K562 (cell line): ENCODE measurements around the gene CNIH4. TPM values are rescaled to one million over a fixed set of nuclear protein-coding genes. Genes with fewer than 3 reads are reported as not detected.

Experiments
- CEBPZ ChIP-seq: fragments of 150-350 bp; IDR thresholded peaks from 2 replicates; pipeline ENCODE4 v1.6.1; 2014; ENCODE audit warnings: low read depth, mild to moderate bottlenecking, low read length, borderline replicate concordance
- CHD2 ChIP-seq: IDR thresholded peaks from 2 replicates; pipeline ENCODE4 v1.6.1; 2011; ENCODE audit warnings: low read depth, low read length
- EHMT2 ChIP-seq: fragments of 450-650 bp; IDR thresholded peaks from 2 replicates; pipeline ENCODE4 v1.6.1; 2018; ENCODE audit warnings: antibody characterized with exemption
- HNRNPL ChIP-seq: fragments of 200-400 bp; formaldehyde crosslinking; IDR thresholded peaks from 2 replicates; pipeline ENCODE4 v1.6.1; 2017; ENCODE audit warnings: low read depth, mild to moderate bottlenecking, low read length
- SAFB2 ChIP-seq: fragments of 200-400 bp; formaldehyde crosslinking; IDR thresholded peaks from 2 replicates; pipeline ENCODE4 v1.6.1; 2018; ENCODE audit warnings: borderline replicate concordance, low read length, low read depth, moderate library complexity; ENCODE audit not compliant: severe bottlenecking
- STAT5A ChIP-seq: IDR thresholded peaks from 2 replicates; pipeline ENCODE4 v1.6.1; 2012; ENCODE audit warnings: low read length, inconsistent platforms, borderline replicate concordance
- TRIM24 ChIP-seq, 2 experiments: fragments of 450-650 bp; IDR thresholded peaks; 2 replicates each; pipeline ENCODE4 v1.6.1; 2016
- ZBTB34 ChIP-seq: fragments of 250-450 bp; sonication (Bioruptor Pico); IDR thresholded peaks from 2 replicates; pipeline ENCODE4 v1.8.0; 2021; ENCODE audit warnings: mild to moderate bottlenecking, moderate library complexity
- ZBTB8A ChIP-seq: fragments of 450-650 bp; IDR thresholded peaks from 2 replicates; pipeline ENCODE4 v1.6.1; 2018; ENCODE audit warnings: mild to moderate bottlenecking, moderate library complexity; ENCODE audit not compliant: partially characterized antibody
- ZC3H8 ChIP-seq: fragments of 450-650 bp; IDR thresholded peaks from 2 replicates; pipeline ENCODE4 v1.6.1; 2017
- ZNF133 ChIP-seq: fragments of 250-450 bp; sonication (Bioruptor Pico); IDR thresholded peaks from 2 replicates; pipeline ENCODE4 v1.4.0; 2020; ENCODE audit warnings: mild to moderate bottlenecking
- ZNF354B ChIP-seq: fragments of 250-450 bp; sonication (Bioruptor Pico); IDR thresholded peaks from 2 replicates; pipeline ENCODE4 v1.4.0; 2020
- ZNF695 ChIP-seq: fragments of 450-650 bp; formaldehyde crosslinking; IDR thresholded peaks from 2 replicates; pipeline ENCODE4 v1.4.0; 2020; ENCODE audit warnings: mild to moderate bottlenecking, moderate library complexity
- ZNF696 ChIP-seq: fragments of 250-450 bp; sonication (Bioruptor Pico); conservative IDR thresholded peaks from 2 replicates; pipeline ENCODE4 v1.4.0; 2020; ENCODE audit warnings: mild to moderate bottlenecking, moderate library complexity
- ZNF780A ChIP-seq: fragments of 250-450 bp; sonication (Bioruptor Pico); IDR thresholded peaks from 2 replicates; pipeline ENCODE4 v1.5.0; 2021; ENCODE audit warnings: mild to moderate bottlenecking
- polyA plus RNA-seq, 8 experiments: library from polyadenylated mRNA; depleted of rRNA in 4 of 8; stranded (reverse) in 5 of 8; unstranded in 3 of 8; fragments of >200 nt; fragmentation: Nextera tagmentation in 2 of 8; fragmentation: Illumina TruSeq in 1 of 8; extraction: Ambion mirVana in 2 of 8; extraction: Trizol in 1 of 8; gene quantifications; 2 replicates each; pipeline versions ENCODE4 v1.2.1 to v1.2.3, GENCODE V29; 2011 to 2014; ENCODE audit warnings: inconsistent platforms in 1 of 8, missing spikeins in 1 of 8
- total RNA-seq, 7 experiments: library from RNA; depleted of rRNA in 6 of 7; stranded (reverse); fragments of >200 nt in 6 of 7; fragmentation: Illumina TruSeq in 2 of 7; extraction: Trizol in 2 of 7; gene quantifications; 2 replicates each; pipeline versions ENCODE4 v1.2.1 to v1.2.3, GENCODE V29; 2011 to 2021; ENCODE audit warnings: low replicate concordance in 1 of 7
- TF ChIP-seq, protein P1 (sequence below): fragments of 450-650 bp; formaldehyde crosslinking; conservative IDR thresholded peaks from 2 replicates; pipeline ENCODE4 v1.4.0; 2022; ENCODE audit warnings: mild to moderate bottlenecking, missing genetic modification characterization
- TF ChIP-seq, protein P2 (sequence below): fragments of 450-650 bp; formaldehyde crosslinking; IDR thresholded peaks from 2 replicates; pipeline ENCODE4 v1.4.0; 2020; ENCODE audit warnings: mild to moderate bottlenecking, moderate library complexity
- TF ChIP-seq, protein P3 (sequence below): fragments of 250-450 bp; sonication (Bioruptor Pico); IDR thresholded peaks from 2 replicates; pipeline ENCODE4 v1.8.0; 2021; ENCODE audit warnings: borderline replicate concordance, mild to moderate bottlenecking, moderate library complexity; ENCODE audit not compliant: poor library complexity, severe bottlenecking

CNIH4 gene
- total and polyA plus RNA-seq, 9 of the 15 experiments (the other 6 are each of a cell fraction or from before 2014, with no cell fraction given): 41.3 to 266 (median 61.1) TPM

DNA sequence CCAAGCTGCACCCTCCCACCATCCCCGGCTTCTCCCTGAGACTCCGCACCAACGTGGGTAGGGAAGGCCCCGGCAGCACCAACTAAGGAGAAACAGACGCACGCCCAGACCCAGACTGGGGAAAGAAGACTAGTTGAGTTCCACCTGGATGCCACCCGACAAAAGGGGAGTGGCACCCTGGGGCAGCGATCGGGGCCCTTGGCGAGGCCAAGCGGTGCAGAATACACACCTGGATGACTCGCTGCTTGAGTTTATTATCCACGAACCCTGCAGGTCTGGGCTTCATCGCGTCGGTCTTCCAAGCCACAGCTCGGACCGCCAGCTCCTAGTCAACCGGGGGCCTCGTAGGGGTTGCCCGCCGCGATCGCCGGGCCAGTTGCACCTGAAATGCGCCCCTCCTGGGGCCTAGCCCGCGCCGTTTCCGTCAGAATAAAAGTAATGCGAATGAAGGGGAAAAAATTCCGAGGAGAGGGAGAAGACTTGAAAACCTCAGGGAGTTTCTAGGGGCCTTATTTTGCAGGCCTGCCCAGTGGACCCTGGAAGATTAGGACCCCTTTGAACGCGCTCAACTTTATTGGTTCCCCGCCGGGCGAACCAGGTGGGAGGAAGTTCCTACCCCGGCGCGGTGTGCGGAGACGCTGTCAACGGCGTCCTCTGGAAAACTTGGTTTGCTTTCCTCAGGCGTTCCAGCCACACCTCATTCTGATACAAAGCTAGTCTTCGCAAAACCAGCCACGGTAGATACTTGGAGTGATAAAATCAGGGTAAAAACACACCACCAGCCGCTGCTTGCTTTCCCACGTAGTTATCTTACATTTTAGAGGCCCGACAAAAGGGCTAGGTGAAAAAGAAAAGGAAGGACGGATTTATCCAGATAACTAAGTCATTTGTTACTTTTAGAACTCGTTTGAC lies 26.6 kb upstream of the CNIH4 start, which contains the start of gene NVL (continued):
- TF ChIP-seq STAT5A (no peak; the same call in 1 of the 2 replicates), CEBPZ (no peak), ZNF695 (no peak), ZNF133 (CRISPR knock-in tag) (0 out of 2 replicates have a peak, but pooled peaks have one; percentile 72), ZBTB34 (CRISPR knock-in tag) (no peak), EHMT2 (no peak), ZBTB8A (no peak), ZNF780A (no peak), HNRNPL (no peak), SAFB2 (no peak), TRIM24 (IDR thresholded peaks at IDR 0.05) (peak in 1 of 2 experiments; percentile 93; a peak in 2 of 4 replicates), ZNF354B (CRISPR knock-in tag) (0 out of 2 replicates have a peak, but pooled peaks have one; percentile 19), ZNF696 (no peak), ZC3H8 (no peak), CHD2 (no peak)
- TF ChIP-seq, protein P1, sequence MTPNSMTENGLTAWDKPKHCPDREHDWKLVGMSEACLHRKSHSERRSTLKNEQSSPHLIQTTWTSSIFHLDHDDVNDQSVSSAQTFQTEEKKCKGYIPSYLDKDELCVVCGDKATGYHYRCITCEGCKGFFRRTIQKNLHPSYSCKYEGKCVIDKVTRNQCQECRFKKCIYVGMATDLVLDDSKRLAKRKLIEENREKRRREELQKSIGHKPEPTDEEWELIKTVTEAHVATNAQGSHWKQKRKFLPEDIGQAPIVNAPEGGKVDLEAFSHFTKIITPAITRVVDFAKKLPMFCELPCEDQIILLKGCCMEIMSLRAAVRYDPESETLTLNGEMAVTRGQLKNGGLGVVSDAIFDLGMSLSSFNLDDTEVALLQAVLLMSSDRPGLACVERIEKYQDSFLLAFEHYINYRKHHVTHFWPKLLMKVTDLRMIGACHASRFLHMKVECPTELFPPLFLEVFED (CRISPR knock-in tag): peak; percentile 84; the same call in 1 of the 2 replicates
- TF ChIP-seq, protein P2, sequence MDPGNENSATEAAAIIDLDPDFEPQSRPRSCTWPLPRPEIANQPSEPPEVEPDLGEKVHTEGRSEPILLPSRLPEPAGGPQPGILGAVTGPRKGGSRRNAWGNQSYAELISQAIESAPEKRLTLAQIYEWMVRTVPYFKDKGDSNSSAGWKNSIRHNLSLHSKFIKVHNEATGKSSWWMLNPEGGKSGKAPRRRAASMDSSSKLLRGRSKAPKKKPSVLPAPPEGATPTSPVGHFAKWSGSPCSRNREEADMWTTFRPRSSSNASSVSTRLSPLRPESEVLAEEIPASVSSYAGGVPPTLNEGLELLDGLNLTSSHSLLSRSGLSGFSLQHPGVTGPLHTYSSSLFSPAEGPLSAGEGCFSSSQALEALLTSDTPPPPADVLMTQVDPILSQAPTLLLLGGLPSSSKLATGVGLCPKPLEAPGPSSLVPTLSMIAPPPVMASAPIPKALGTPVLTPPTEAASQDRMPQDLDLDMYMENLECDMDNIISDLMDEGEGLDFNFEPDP (CRISPR knock-in tag): no peak
- TF ChIP-seq, protein P3, sequence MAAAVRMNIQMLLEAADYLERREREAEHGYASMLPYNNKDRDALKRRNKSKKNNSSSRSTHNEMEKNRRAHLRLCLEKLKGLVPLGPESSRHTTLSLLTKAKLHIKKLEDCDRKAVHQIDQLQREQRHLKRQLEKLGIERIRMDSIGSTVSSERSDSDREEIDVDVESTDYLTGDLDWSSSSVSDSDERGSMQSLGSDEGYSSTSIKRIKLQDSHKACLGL (CRISPR knock-in tag): peak; percentile 12
